ENCODE measurements around the gene DOC2A.

Gene DOC2A

GRCh38 chr16:29995911-29996765 is 14.7 kb downstream of the DOC2A start, which contains the start of gene INO80E:
TSS of gene INO80E (plus strand) at chr16:29996241. CDS start at chr16:29996311, 70 bp downstream.
- no peak for TF ChIP-seq CTCF (IDR thresholded peaks at IDR 0.05; ENCODE audit: low read length, missing control alignments)
- peak; percentile 95 for DNase-seq (ENCODE audit: low read depth)
- H3K4me3 ChIP-seq (replicated peaks; ENCODE audit: low read depth, low read length), result peak within 1 kb of the TSS; percentile 68

DNA sequence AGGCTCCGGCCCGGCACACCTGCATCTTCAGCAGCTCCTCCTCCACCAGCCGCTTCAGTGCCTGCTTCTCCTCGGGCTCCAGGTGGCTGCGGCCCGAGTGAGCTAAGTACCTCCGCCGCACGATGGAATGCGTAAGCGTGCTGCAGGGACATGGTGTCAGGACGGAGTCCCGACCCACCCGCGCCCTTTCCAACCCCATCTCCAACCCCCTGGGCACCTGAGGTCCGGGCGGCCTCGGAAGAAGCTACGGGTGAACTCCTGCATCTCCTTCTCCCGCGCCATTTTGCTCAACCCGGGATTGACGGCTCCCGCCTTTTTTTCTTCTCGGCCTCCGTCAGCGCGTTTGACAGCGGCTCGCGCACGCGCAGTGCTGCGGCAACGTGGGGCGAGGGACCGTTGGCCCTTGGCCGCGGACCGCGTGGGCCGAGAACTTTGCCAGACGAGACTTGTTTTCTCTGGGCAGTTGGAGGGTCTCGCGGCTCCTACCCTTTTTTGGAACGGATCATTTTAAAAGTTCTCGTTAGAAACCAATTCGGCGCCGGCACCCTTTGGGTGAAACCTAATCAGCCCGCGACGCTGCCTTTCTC is 15.4 kb downstream of the DOC2A start, which contains the start of gene HIRIP3:
HIRIP3 (minus strand) TSS at position 294 of the 587 bp plus-strand sequence; CDS start at position 282, 12 bp downstream.
- TF ChIP-seq CTCF (IDR thresholded peaks at IDR 0.05; ENCODE audit: low read length, missing control alignments), result no peak
- peak within 1 kb of the TSS; percentile 68 for H3K4me3 ChIP-seq (replicated peaks; ENCODE audit: low read depth, low read length)
- peak; percentile 80 for DNase-seq (ENCODE audit: low read depth)

DNA sequence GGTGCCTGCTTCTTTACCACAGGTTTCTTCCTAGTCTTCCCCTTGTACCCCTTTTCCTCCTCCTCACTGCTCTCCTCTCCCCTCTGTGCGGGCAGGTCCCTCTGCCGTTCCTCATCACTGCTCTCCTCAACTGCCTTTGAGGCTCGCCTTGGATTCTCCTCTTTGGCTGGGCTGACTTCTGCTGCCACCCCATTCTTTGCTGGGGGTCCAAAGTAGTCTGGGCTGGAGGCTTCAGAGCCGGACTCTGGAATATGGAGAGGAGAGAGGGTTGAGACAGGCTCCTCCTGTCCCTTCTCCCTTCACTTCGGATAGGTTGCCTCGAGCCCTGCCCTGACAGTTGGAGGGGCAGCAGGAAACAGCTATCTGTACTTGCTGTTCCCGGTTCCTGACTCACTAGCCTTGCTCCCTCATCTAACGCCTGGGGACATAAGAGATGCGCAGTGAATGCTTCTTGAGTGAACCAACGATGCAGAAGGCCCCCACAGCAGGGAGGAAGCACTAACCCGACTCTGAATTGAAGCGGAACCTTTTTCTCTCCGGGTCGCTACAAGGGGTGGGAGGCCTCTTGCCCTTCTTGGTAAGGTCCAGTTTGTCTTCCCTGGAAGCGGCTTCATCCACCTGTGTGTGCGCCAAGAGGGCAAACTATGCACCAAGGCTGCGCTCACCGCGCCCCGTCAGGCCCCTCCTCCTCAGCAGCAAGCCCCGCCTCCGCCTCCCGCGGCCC is 16.1 kb downstream of the DOC2A start:
- TF ChIP-seq CTCF (IDR thresholded peaks at IDR 0.05; ENCODE audit: low read length, missing control alignments), result no peak
- peak; percentile 36 for DNase-seq (ENCODE audit: low read depth)
- peak overlapping the region; percentile 68 for H3K4me3 ChIP-seq (replicated peaks; ENCODE audit: low read depth, low read length)

GRCh38 chr16:29993903-29994599 is 16.8 kb downstream of the DOC2A start:
- H3K4me3 ChIP-seq (replicated peaks; ENCODE audit: low read depth, low read length), result no peak overlapping the region
- TF ChIP-seq CTCF (IDR thresholded peaks at IDR 0.05; ENCODE audit: low read length, missing control alignments), result no peak
- no peak for DNase-seq (ENCODE audit: low read depth)

GRCh38 chr16:29993191-29993902 is 17.5 kb downstream of the DOC2A start:
- H3K4me3 ChIP-seq (replicated peaks; ENCODE audit: low read depth, low read length), result no peak overlapping the region
- TF ChIP-seq CTCF (IDR thresholded peaks at IDR 0.05; ENCODE audit: low read length, missing control alignments), result no peak
- no peak for DNase-seq (ENCODE audit: low read depth)
